KOPT-K1 (cell line): ENCODE measurements around the gene ZNF622.

Source experiments
- H3K27ac ChIP-seq: fragments of 200-600 bp; sonication (generic); 2 replicates; pipeline ENCODE4 v1.5.1; 2016; ENCODE audit warnings: antibody characterized with exemption, mild to moderate bottlenecking, low read depth, low read length; ENCODE audit not compliant: poor library complexity, severe bottlenecking
- H3K36me3 ChIP-seq: fragments of 200-600 bp; sonication (generic); 2 replicates; pipeline ENCODE4 v1.5.1; 2017; ENCODE audit warnings: antibody characterized with exemption, mild to moderate bottlenecking, low read length, moderate library complexity; ENCODE audit not compliant: insufficient read depth
- H3K9me3 ChIP-seq: fragments of 200-600 bp; sonication (generic); 2 replicates; pipeline ENCODE4 v1.5.1; 2017; ENCODE audit warnings: antibody characterized with exemption, low read length, mild to moderate bottlenecking; ENCODE audit not compliant: insufficient read depth, poor library complexity, severe bottlenecking

The ZNF622 gene

DNA sequence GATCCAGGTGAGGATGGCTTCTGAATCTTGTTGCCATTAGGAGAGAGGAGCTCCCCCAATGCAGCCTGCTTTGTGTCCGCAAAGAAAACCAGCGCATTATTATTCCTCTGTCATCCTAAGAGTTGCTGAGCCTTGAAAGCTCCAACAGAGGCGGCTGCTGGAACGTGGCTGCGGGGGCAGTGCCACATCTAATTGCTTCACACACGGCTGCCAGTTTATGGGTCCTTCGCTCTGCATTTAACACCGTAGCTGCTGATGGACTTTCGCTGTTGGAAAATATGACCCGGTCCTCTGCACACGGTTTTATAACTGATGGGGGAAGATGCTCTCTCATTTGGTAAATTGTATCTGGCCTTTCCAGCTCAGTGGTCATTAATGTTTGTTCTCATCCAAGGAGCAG, 38.0 kb downstream of the ZNF622 start:
- Histone ChIP-seq H3K36me3 (no peaks in the 10 kb centered on the region), H3K27ac (no peak overlapping the region), H3K9me3 (no peaks in the 10 kb centered on the region)

DNA sequence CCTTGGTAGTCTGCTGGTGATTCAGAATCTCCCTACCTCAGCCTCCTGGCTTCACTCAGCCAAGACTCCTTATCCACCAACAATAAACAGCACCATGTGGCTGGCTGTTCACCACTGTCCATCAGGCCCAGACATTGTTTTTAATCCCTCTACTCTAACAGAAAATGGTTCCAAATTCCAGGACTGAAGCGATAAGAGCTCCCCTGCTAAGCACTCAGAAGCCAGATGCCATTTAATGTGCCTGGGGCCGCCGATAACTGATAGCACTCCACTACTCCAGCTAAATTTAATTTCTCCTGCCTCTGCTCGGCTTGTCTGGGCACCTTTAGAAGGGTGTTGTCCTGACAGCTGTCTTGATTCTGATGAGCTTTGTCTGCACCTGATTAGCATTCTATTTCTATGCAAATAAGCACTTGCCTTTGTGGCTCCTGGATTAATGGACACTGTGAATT, 47.1 kb downstream of the ZNF622 start:
- H3K9me3 ChIP-seq: no peaks in the 10 kb centered on the region
- no peak overlapping the region for H3K27ac ChIP-seq
- no peaks in the 10 kb centered on the region for H3K36me3 ChIP-seq

DNA sequence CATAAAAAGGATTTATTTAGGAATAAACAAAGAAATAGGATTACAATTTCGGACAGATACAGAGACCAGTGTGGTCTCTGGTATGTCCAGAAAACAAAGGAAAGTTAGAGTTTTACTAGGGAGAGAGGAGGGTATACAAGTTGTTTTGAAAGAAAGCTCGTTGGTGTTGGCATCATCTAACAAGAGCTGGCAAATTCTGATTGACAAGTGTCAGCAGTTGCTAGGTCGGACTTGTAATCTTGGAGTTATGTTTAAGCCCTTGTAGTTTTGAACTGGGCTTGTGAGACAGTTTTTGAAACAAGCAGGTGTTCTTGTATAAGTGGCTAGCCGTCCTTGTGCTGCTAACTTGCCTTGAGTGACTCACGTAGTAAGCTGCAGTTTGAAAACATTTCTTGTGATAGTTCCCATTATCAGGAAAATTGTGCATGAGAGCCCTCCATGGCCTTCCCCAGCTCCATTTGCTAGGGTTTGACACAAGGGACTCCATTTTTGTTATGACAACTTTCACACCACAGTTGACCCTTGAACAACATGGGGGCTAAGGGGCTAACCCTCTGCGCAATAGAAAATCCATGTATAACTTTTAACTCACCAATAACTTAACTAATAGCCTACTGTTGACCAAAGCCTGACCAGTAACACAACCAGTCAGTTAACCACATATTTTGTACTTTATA, 48.1 kb downstream of the ZNF622 start:
- no peak overlapping the region for H3K27ac ChIP-seq

DNA sequence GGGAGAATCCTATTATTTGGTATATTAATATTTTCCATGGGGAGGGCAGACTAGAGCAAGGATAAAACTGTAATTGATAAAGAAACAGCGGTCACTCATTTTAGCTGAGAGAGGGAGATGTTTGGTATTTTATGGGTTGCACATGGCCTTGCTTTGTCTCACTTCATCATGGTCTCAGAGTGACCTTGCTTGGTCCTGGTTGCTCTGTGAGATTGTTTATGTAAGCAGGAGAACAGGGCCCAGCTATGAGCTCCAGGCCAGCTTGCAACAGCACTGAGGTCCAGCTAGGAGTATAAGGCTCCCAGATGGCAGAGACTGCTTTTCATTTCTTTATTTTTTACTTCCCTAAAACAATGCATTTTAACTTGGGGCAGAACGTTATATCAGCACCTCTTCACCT, 50.7 kb downstream of the ZNF622 start:
- H3K9me3 ChIP-seq: no peaks in the 10 kb centered on the region
- no peak overlapping the region for H3K27ac ChIP-seq
- no peaks in the 10 kb centered on the region for H3K36me3 ChIP-seq

More for the DNA sequence above, 48.1 kb downstream of the ZNF622 start:
- H3K9me3 ChIP-seq: no peaks in the 10 kb centered on the region
- no peaks in the 10 kb centered on the region for H3K36me3 ChIP-seq

DNA sequence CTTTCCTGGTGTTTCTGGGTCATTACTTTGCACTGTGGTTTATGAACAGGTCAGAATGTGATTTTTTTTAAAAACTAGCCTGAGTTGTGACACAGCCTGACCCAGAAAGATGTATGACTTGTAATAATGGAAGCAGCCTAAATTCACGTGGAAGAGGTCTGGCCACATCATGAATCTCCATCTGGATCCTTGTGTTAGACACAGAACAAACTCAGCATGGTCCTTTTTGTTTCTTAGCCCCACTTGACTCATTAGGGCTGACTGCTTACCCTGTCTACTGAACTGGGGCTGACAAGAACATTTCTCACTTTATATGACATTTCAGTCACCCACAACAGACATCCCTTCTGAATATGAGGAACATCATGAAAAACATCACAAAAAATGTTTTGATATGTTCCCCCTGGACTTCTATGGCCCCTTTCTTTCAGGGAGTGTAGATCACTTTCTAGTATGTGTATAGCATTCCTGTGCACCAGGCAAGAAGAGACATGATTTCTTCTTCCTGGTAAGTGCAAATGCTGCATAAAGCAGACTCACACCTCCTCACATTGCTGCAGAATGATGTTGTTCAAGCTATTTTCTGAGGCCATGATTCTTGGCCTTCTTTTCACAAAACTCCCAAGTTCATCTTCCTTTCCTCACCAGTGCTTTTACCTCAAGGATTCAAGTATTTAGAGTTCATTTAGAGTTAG, 52.3 kb downstream of the ZNF622 start:
- Histone ChIP-seq H3K36me3 (no peaks in the 10 kb centered on the region), H3K9me3 (no peaks in the 10 kb centered on the region), H3K27ac (no peak overlapping the region)

DNA sequence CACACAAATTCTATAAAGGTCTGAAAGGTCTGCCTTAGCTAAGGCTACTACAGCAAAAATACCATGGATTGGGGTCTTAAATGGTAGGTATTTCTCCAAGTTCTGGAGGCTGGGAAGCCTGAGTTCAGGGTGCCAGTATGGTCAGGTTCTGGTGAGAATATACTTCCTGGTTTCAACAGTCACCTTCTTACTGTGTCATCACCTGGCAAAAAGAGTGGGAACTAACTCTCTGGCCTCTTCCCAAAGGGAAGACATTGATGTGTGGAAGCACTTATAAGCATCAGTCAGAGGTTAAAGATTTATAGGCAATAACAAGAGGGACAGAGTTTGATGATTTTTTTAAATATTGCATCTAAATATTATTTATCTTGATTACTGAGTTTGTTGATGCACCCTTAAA, 53.0 kb downstream of the ZNF622 start:
- no peak overlapping the region for H3K27ac ChIP-seq
- H3K9me3 ChIP-seq: no peaks in the 10 kb centered on the region
- H3K36me3 ChIP-seq: no peaks in the 10 kb centered on the region

DNA sequence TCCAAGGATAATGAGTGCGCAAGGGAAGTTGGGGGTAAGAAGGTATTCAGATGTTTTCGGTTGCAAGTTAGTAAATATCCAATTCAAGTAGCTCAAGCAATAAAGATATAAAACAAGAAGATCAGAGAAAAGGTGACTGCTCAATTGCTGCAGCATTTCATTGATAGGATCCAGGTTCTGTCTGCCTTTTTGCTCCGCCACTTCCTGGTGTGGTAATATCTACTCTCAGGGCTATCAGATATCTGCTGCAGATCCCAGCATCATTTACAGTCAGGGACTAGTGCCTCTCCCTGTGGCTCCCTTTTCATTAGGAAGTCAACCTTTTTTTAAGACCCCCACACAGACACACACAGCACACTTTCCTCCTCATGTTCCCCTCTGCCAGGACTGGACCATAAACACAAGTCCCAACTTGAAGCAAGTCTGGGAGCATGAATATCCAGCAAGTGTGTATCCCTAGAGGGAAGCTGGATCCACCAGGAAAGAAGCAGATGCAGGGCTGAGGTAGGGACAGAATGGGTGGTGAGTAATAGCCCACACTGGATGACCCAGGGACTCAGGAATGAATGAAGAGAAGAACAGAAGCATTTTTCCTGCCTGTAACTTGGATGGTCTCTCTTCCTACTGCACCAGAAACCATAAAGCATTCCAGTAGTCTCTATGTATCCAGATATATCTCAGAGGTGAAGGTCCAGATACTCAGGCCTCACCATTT, 53.7 kb downstream of the ZNF622 start:
- no peak overlapping the region for H3K27ac ChIP-seq
- H3K9me3 ChIP-seq: no peaks in the 10 kb centered on the region
- H3K36me3 ChIP-seq: no peaks in the 10 kb centered on the region

DNA sequence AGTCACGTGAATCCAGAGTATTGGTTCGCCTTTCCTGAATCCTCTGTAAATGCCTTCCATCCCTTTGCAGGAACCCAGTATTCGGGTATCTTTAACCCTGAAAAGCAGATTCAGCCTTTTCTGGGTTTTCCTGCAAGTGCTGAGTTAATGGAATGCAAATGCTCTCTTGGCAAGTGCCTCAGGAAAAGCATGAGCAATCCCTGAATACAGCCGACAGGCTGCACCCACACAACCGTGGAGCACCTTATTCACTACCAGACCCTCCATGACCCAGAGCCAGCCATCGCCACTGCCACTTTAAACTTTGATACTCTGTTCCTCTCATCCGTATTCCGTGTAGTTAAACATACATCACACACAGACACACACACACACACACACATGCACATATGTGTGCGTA, 54.4 kb downstream of the ZNF622 start:
- no peaks in the 10 kb centered on the region for H3K9me3 ChIP-seq
- no peaks in the 10 kb centered on the region for H3K36me3 ChIP-seq
- no peak overlapping the region for H3K27ac ChIP-seq

DNA sequence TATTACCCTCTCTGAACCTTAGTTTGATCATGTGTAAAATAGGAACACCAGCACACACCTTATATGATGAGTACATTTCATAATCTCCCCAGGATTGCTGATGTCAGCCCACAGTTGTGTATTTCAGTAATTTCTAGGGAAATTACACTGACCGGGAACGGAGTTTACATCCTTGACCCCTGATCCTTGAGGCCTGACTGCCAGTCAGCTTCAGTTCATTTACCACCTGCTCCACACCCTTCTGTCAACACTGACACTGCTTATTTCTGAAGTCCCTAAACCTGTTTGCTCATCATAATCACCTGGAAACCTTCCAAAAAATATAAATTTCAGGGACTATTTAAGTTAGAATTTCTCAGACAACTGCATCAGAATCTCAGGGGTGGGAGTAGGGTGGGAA, 55.3 kb downstream of the ZNF622 start:
- Histone ChIP-seq H3K27ac (no peak overlapping the region), H3K36me3 (no peaks in the 10 kb centered on the region), H3K9me3 (no peaks in the 10 kb centered on the region)

DNA sequence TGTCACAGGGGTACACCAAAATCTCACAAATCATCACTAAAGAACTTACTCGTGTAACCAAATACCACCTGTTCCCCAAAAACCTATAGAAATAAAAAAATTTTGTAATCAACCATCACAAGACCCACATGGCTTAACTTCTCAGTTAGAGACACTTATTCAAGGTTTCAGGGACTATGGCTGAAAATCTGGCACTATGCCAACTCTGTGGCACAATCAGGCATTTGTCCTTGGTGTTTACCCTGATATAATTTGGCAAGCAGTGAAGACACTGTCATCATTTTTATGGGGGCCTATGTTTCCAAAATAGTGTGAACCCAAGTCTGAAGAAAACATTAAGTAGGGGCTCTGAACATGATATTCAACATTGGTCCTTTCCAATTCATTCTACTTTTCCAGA, 59.0 kb downstream of the ZNF622 start:
- Histone ChIP-seq H3K9me3 (no peaks in the 10 kb centered on the region), H3K36me3 (no peaks in the 10 kb centered on the region), H3K27ac (no peak overlapping the region)

DNA sequence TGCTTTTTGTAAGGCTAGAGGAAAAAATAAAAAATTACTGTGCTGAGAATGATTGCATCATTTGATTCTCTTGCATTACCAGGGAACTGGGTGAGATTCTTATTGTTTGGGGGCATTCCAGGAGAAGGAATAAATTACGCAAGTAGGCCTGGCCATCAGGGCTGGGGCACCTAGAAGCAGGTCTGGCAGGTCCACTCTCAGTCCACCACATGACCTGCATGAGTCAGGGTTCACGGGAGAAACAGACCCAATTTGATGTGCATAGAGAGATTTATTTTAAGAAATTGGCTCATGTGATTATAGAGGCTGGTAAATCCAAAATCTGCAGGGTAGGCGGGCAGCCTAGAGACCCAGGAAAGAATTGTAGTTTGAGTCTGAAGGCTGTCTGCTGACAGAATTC, 59.6 kb downstream of the ZNF622 start:
- no peak overlapping the region for H3K27ac ChIP-seq
- H3K36me3 ChIP-seq: no peaks in the 10 kb centered on the region
- H3K9me3 ChIP-seq: no peaks in the 10 kb centered on the region
